RCC 7860 (cell line): ENCODE results near the gene BSG.
A peak's percentile ranks its signal among the peaks of the same experiment; 100 is the strongest.
"Not testable (repeated sequence)": the region's sequence is repeated elsewhere in the genome, so short reads cannot be mapped to it uniquely, and the experiment has no call there.

ENCODE experiments used
- DNase-seq: peaks from one replicate; pipeline ENCODE4 v3.0.0-alpha.2; 2015; ENCODE audit warnings: low spot score
- FAIRE-seq: peaks from 2 replicates; lab custom pipeline; 2012; peaks lifted over from hg19 to GRCh38; lab: Jason Lieb, UNC

Gene BSG

DNA sequence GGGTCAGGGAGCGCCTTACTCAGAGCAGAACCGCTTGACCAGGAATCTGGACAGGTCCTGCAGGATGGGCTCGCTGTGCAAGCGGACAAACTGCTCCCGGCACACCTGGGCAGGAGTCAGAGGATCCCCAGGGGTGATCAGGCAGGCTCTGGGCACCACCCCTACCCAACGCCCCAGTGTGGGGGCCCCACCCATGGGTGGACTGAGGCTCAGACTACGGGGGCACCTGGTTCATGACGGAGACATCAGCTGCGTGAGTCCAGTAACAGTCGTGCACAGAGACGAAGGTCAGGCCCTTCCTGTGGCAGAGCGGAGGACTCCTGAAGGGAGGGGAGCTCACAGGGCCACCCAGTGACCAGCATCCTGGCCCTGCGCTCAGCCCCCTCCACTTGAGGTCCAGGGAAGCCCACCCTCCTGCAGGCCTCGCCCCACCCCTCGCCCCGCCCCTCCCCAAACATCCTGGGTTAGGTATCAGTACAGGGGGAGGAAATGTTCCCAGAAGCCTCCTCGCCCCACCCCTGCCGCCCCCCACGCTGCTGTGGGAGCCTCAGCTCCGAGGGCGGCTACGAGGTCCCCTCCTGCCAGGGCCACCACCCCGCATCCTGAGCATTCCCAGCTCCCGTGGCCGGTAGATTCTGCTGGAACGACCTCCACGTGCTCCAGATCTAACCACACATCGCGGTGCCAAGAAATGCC, 45.3 kb downstream of the BSG start:
- DNase-seq (no peak), FAIRE-seq (no peak)

DNA sequence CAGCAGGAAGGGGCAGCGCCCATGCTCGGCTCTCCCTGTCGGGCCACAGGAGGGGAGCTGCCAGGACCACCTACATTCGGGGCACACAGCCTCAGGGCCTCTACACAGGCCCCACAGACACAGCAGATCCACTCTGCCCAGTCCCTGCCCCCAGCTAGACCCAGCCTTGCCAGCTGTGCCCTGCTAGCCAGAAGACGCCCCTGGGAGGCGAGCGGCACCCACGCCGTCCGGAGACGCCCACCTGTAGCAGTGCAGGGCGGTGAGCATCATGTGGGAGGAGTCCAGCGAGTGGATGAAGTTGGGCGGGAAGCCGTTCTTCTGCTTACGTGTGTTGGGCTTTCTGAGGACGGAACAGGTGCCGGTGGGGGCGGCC, 45.8 kb downstream of the BSG start:
- DNase-seq (no peak), FAIRE-seq (no peak)

DNA sequence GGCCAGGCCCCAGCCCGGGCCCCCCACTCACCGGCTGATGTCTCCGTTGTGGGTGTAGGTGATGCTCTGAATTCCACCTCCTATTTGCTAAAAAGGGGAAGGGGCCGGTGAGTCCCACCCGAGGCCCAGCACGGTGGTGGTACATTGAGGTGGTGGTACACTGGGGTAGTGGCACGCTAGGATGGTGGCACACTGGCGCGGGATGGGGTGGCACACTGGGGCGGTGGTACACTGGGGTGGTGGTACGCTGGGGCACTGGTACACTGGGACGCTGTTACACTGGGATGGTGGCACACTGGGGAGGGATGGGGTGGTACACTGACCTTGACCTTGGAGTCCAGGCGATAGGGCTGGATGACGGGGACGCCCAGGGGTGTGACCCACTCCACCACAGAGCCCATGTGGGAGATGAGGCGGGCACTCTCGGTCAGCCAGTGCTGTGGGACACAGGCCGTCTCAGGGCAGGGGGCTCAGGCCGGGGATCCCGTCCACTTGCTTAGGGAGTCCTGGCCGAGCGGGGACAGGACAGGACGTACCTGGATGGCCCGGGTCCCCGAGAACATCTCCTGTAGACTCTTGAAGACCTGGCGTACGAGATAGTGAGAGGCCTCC, 46.4 kb downstream of the BSG start:
- FAIRE-seq (no peak), DNase-seq (no peak)

GRCh38 chr19:619286-620002, 47.0 kb downstream of the BSG start:
- no peak for DNase-seq
- no peak for FAIRE-seq

DNA sequence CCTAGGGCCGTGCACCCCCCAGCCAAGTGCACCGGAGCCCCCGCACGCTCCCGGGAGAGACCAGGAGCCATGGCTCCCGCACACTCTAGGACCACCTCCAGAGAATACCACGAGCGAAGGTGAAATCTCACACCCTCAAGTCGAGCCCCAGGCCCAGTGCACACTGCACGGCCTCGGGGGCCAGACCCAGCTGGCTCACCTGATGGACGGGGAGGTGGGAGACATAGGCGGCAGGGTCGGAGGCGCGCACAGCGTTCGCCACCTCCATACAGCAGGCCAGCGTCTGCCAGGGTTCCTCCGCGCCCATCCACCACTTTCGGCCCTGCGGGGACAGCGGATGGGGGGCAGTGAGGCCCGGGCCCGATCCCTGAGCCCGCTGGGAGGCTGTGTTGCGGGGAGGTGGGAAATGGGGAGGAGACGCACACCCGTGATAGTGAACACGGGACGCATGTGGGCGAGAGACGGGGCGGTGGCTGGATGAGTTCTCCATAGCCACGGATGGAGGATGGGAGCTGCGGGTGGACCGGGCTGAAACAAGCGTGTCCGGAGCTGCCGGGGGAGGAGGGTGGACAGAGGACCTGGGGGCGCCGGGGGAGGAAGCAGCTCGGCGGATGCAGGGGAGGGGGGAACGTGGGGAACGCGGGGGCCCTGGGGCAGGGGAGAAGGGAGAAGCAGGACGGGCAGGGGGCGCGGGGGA, 47.9 kb downstream of the BSG start:
- FAIRE-seq: no peak
- DNase-seq: no peak

DNA sequence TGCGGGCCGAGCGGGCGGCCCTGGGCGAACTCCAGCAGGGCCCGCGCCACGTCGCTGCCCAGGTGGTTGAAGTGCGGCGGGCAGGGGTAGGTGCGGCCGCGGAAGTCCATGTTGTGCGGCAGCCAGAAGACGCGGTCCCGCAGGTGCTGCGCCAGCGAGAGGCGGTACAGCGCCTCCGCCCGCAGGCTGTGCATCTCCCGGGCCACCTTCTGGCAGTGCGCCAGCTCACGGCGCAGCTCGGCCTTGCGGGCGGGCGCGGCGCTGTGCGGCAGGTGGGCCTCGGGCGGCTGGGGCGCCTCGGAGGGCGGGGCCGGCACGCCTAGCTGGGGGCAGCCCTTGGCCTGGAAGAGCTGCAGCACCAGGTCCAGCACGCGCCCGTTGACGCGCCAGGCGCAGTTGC, 48.8 kb downstream of the BSG start:
- not testable (repeated sequence) for DNase-seq, FAIRE-seq

GRCh38 chr19:621819-622218, 49.4 kb downstream of the BSG start:
- FAIRE-seq (no peak), DNase-seq (no peak)

DNA sequence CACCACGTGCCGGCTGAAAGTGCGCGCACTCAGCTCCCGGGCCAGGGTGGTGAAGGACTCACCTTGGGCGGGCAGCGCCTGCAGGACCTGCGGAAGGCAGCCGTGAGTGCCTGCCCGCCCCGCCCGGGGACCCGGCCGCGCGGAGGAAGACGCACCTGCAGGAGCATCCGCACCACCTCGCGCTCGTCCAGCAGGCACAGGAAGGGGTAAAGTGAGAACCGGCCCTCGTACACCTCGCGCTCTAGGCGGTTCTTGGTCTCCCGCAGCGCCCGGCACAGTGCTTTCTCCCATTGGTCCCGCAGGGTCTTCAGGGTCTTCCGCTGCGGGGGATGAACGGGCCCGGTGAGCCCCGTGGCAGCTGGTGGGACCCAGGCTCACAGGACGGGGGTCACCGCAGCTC, 50.3 kb downstream of the BSG start:
- no peak for DNase-seq
- no peak for FAIRE-seq

DNA sequence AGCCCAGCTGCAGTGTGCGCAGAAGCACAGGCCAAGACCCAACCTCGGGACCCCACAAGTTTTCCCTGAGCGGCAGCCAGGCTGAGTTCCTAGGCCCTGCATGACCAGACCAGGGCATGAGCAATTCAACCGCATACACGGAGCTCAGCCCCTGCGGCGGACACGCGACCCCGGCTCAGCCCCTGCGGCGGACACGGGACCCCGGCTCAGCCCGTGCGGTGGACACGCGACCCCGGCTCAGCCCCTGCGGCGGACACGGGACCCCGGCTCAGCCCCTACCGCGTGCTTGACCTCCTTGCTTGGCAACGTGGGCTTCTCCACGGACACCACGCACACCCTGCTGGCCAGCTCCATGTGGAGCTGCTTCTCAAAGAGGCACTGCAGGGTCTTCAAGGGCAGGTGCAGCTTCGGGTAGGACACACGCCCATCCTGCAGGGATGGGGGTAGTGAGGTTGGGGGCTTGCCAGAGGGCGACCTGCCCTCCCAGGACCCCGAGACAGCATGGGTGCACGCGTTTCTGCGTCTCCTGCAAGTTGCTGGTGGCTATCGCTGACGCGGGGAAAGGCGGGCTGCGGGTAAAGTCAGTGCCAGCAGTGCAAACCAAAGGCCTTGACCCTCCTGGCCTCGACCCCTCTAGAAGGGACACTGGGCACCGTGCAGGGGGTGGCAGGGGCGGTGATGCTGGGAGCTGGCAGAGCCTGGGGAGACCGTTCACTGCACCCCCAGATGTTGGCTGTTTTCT, 51.0 kb downstream of the BSG start:
- no peak for FAIRE-seq
- no peak for DNase-seq

DNA sequence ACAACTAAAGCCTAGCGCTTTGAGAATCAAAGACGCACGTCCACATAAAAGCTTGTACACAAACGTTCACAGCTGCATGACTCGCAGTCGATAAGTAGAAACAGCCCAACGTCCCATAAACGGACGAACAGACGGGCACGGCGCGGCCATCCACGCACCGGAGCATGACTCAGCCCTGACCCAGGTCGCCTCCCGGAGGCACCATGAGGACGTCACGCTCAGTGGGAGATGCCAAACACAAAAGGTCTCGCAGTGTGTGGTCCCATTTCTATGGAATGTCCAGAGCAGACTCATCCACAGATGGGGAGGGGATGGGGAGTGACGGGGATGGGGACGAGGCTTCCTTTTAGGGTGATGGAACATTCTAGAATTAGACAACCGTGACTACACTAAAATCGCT, 51.6 kb downstream of the BSG start:
- peak; percentile 84 for DNase-seq
- FAIRE-seq: peak; percentile 87

DNA sequence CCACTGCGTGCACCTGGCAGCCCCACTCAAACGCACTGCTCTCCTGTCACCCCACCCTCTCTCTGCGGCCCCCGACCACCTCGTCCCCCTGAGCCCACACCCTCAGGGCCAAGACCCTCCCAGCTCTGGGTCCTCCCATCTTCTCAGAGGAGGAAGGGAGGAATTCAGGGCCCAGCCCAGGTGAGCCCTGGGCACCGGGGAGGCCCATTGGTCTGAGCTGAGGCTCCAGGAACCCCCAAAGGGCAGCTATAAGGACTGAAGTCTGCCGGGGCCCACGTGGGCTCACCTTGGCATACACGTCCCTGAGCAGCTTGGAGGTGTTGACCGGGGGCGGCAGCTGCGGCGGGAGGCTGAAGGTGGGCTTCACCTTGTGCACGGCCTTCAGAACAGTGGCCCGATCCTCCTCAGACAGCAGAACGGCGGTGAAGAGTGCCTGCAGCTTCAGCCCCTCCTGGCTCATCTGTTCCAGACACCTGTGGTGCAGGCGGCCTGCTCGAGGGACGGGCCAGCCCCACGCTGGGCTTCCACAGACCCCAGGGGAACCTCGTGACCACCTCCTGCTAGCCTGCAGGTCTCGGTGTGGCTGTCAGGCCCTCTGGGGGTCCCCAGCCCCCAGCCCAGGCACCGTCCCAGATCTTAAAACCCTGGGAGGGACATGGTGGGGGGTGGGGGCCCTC, 52.2 kb downstream of the BSG start:
- DNase-seq (no peak), FAIRE-seq (no peak)

- DNase-seq: no peak
- FAIRE-seq: no peak
Measured at GRCh38 chr19:625257-625656, 52.9 kb downstream of the BSG start.

DNA sequence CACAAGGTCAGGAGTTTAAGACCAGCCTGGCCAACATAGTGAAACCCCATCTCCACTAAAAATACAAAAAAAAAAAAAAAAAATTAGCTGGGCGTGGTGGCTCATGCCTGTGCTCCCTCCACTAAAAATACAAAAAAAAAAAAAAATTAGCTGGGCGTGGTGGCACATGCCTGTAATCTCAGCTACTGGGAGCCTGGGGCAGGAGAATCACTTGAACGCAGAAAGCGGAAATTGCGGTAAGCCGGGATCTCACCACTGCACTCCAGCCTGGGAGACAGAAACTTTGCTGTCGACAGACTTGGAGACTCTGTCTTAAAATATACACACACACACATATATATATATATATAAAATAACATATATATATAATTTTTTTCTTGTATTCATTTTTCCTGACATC, 54.2 kb downstream of the BSG start:
- not testable (repeated sequence) for FAIRE-seq, DNase-seq

DNA sequence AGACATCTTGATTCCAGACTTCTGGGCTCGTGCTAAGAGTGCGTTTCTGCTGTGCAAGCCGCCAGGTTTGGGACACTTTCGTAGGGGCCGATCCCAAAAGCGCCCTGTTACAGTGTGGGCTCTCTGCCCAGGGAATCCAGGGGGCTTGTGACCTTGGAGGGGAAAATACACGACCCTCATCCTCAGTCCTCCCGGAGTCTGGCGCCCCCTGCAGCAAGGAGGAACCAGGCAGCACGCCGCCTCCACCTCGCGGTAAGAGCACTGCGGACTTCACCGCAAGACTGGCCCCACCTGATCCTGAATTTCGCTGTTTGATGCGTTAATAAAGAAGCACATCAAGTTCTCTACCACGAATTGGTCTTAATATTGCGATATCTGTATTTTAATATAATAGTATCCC, 55.8 kb downstream of the BSG start:
- DNase-seq (no peak), FAIRE-seq (no peak)

GRCh38 chr19:629515-629914, 57.1 kb downstream of the BSG start:
- not testable (repeated sequence) for FAIRE-seq, DNase-seq

- no peak for FAIRE-seq
Measured at GRCh38 chr19:629961-630714, 57.7 kb downstream of the BSG start.

DNA sequence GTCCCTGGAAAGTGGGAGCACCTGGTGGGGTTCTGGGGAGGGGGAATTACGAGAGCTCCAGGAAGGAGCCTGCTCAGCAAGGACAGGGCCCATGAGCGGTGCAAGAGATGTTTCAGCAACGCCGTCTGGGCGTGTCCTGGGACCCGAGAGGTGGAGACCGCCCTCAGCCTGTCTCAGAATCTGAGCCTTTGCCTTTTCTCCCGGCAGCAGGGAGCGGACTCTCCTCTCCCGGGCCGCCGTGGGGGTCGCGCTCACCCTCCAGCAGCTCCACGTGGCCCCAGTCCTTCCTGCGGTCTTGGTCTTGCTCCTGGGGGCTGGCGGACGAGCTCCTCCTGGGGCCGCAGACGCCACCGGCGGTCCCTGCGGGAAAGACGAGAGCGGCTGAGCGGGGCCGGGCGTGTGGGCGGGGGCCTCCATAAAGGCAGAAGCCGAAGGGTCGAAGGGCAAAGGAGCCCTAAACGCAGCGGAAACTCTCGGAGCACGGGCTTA, 60.2 kb downstream of the BSG start:
- FAIRE-seq: no peak
- peak; percentile 67 for DNase-seq

More at GRCh38 chr19:629961-630714, 57.7 kb downstream of the BSG start:
- DNase-seq: no peak
